Urinary bladder (tissue), 4 donors: Measurements from ENCODE around the gene BCAN. TPM values are rescaled to one million over a fixed set of nuclear protein-coding genes. Genes with fewer than 3 reads are reported as not detected.

Source experiments
- DNase-seq: peaks from one replicate; pipeline ENCODE4 v3.0.0-alpha.2; 2015; ENCODE audit errors: extremely low spot score
- H3K27ac ChIP-seq: one replicate; pipeline ENCODE4 v1.5.1; 2013; ENCODE audit warnings: low read depth, mild to moderate bottlenecking, moderate library complexity
- H3K36me3 ChIP-seq: one replicate; pipeline ENCODE4 v1.6.1; 2013; ENCODE audit warnings: mild to moderate bottlenecking, moderate library complexity; ENCODE audit not compliant: insufficient read depth
- H3K4me1 ChIP-seq: one replicate; pipeline ENCODE4 v1.6.1; 2013; ENCODE audit warnings: mild to moderate bottlenecking, moderate library complexity; ENCODE audit not compliant: insufficient read depth
- H3K4me3 ChIP-seq: one replicate; pipeline ENCODE4 v1.5.1; 2013; ENCODE audit warnings: low read depth, low read length
- WGBS: extraction: QIAGEN DNeasy Blood & Tissue Kit; methylation state at CpG from one replicate; pipeline ENCODE4 v1.1.7; 2013; 5-methylcytosine and 5-hydroxymethylcytosine counted together
- polyA plus RNA-seq: library from polyadenylated mRNA; stranded (reverse); fragments of 200-250 nt; gene quantifications from one replicate; pipeline ENCODE4 v1.2.3, GENCODE V29; 2013
- total RNA-seq: library from RNA; depleted of rRNA; stranded (reverse); fragments of >200 nt; gene quantifications from one replicate; pipeline ENCODE4 v1.2.3, GENCODE V29; 2014
- donor health status: healthy with polysubstance abuse.
- donor health status: healthy.

The BCAN gene
- total and polyA plus RNA-seq, 2 donors, result 0.19 to 0.48 TPM

- H3K4me1 ChIP-seq, result no peaks in the 10 kb centered on the region
- DNase-seq, result no peak
- 67% methylated on average over 9 of the region's 9 CpGs for WGBS
- no peak overlapping the region for H3K4me3 ChIP-seq
- H3K36me3 ChIP-seq, result no peaks in the 10 kb centered on the region
- H3K27ac ChIP-seq, result no peak overlapping the region
These were observed 14.1 kb downstream of the BCAN start for GRCh38 chr1:156655904-156656516.

GRCh38 chr1:156656806-156657740 lies 15.2 kb downstream of the BCAN start:
- Histone ChIP-seq H3K36me3 (no peaks in the 10 kb centered on the region), H3K4me3 (no peak overlapping the region), H3K4me1 (no peaks in the 10 kb centered on the region), H3K27ac (no peak overlapping the region)
- 2% methylated on average over 54 of the region's 54 CpGs for WGBS
- DNase-seq, result no peak

GRCh38 chr1:156657741-156658319 lies 15.9 kb downstream of the BCAN start:
- Histone ChIP-seq H3K27ac (no peak overlapping the region), H3K36me3 (no peaks in the 10 kb centered on the region), H3K4me3 (no peak overlapping the region), H3K4me1 (no peaks in the 10 kb centered on the region)
- WGBS, result 16% methylated on average over 15 of the region's 15 CpGs
- no peak for DNase-seq

GRCh38 chr1:156658496-156658895 lies 16.6 kb downstream of the BCAN start:
- Histone ChIP-seq H3K4me3 (no peak overlapping the region), H3K36me3 (no peaks in the 10 kb centered on the region), H3K27ac (no peak overlapping the region), H3K4me1 (no peaks in the 10 kb centered on the region)
- DNase-seq, result no peak
- 89% methylated on average over 14 of the region's 14 CpGs for WGBS

GRCh38 chr1:156658945-156659574 lies 17.1 kb downstream of the BCAN start:
- H3K4me1 ChIP-seq, result no peaks in the 10 kb centered on the region
- H3K4me3 ChIP-seq, result no peak overlapping the region
- no peak overlapping the region for H3K27ac ChIP-seq
- no peak for DNase-seq
- H3K36me3 ChIP-seq, result no peaks in the 10 kb centered on the region
- 78% methylated on average over 10 of the region's 10 CpGs for WGBS

- Histone ChIP-seq H3K4me1 (no peaks in the 10 kb centered on the region), H3K27ac (peak overlapping the region; percentile 11)
These were observed 17.7 kb downstream of the BCAN start for GRCh38 chr1:156659661-156659987.

GRCh38 chr1:156659988-156660751 lies 18.3 kb downstream of the BCAN start:
- WGBS, result 5% methylated on average over 38 of the region's 38 CpGs
- peak; percentile 77 for DNase-seq
- Histone ChIP-seq H3K36me3 (no peaks in the 10 kb centered on the region), H3K4me1 (no peaks in the 10 kb centered on the region), H3K4me3 (no peak overlapping the region), H3K27ac (peak overlapping the region; percentile 76)

More at GRCh38 chr1:156659661-156659987, 17.7 kb downstream of the BCAN start:
- no peak overlapping the region for H3K4me3 ChIP-seq
- no peak for DNase-seq
- no peaks in the 10 kb centered on the region for H3K36me3 ChIP-seq
- 19% methylated on average over 6 of the region's 6 CpGs for WGBS

GRCh38 chr1:156660752-156661112 lies 18.8 kb downstream of the BCAN start:
- WGBS, result 78% methylated on average over 2 of the region's 2 CpGs
- Histone ChIP-seq H3K36me3 (no peaks in the 10 kb centered on the region), H3K4me1 (no peaks in the 10 kb centered on the region), H3K27ac (peak overlapping the region; percentile 76), H3K4me3 (no peak overlapping the region)
- DNase-seq, result no peak

- Histone ChIP-seq H3K4me3 (no peak overlapping the region), H3K4me1 (no peaks in the 10 kb centered on the region)
- WGBS, result 62% methylated on average over 12 of the region's 12 CpGs
These were observed 20.3 kb downstream of the BCAN start for GRCh38 chr1:156662005-156662799.

GRCh38 chr1:156662800-156663055 lies 20.8 kb downstream of the BCAN start:
- 80% methylated on average over 5 of the region's 5 CpGs for WGBS
- DNase-seq, result no peak
- no peak overlapping the region for H3K4me3 ChIP-seq
- H3K27ac ChIP-seq, result no peak overlapping the region
- no peaks in the 10 kb centered on the region for H3K4me1 ChIP-seq
- no peaks in the 10 kb centered on the region for H3K36me3 ChIP-seq

More at GRCh38 chr1:156662005-156662799, 20.3 kb downstream of the BCAN start:
- Histone ChIP-seq H3K36me3 (no peaks in the 10 kb centered on the region), H3K27ac (peak overlapping the region; percentile 41)
- DNase-seq, result no peak

GRCh38 chr1:156663178-156663577 lies 21.3 kb downstream of the BCAN start:
- DNase-seq, result no peak
- 33% methylated on average over 5 of the region's 5 CpGs for WGBS
- Histone ChIP-seq H3K4me1 (no peaks in the 10 kb centered on the region), H3K36me3 (no peaks in the 10 kb centered on the region), H3K4me3 (no peak overlapping the region), H3K27ac (no peak overlapping the region)

GRCh38 chr1:156664046-156664766 lies 22.3 kb downstream of the BCAN start:
- Histone ChIP-seq H3K4me1 (no peaks in the 10 kb centered on the region), H3K36me3 (no peaks in the 10 kb centered on the region), H3K4me3 (no peak overlapping the region), H3K27ac (peak overlapping the region; percentile 4)
- DNase-seq, result no peak
- WGBS, result 54% methylated on average over 5 of the region's 5 CpGs
